ENCODE measurements around the gene INKA2. TPM values are rescaled to one million over a fixed set of nuclear protein-coding genes. Genes with fewer than 3 reads are reported as not detected.
A peak's percentile ranks its signal among the peaks of the same experiment; 100 is the strongest.

The INKA2 gene
- total and polyA plus RNA-seq, 2 of the 4 experiments (the other 2 are of a cell fraction), result 2.2 to 2.6 TPM

DNA sequence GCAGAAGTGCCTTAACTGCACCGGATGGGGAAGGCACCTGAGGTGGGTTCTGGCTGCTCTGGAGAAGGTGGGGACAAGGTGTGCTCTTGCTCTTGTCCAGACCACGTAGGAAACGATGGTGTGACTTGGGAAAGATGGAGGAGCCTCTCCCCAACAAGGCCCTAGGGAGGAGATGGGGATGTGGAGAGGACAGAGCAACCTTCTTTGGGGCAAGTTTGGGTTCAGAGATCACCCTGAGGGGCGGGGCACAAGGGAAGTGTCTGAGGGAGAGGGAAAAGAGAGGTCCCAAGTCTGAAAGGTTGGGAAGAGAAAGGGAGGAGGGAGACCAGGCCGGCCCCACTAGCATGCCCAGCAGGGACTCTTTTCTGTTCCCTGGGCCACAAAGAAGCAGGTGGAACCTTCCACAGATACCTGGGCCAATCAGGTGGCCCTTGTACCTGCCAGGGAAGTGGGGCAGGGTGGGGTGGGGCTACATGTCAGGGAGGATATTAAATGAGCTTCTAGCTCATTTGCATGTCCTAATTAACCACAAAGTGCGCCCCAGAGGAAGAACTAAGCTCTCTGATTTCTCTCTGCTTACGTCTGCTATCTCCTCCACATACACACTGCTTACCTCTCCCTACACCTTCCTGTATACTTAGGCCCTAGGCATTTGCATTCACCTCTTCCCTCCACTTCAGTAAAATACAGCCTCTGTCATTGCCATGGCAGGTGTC, 15.9 kb downstream of the INKA2 start:
- DNase-seq, result no peak
- H2AK9ac ChIP-seq (replicated peaks; ENCODE audit: low read depth, low read length, poor library complexity), result no peak overlapping the region
- H3K27me3 ChIP-seq (ENCODE audit: control insufficient read depth, insufficient read depth, low read length), result no peaks in the 10 kb centered on the region
- TF ChIP-seq, protein P1, sequence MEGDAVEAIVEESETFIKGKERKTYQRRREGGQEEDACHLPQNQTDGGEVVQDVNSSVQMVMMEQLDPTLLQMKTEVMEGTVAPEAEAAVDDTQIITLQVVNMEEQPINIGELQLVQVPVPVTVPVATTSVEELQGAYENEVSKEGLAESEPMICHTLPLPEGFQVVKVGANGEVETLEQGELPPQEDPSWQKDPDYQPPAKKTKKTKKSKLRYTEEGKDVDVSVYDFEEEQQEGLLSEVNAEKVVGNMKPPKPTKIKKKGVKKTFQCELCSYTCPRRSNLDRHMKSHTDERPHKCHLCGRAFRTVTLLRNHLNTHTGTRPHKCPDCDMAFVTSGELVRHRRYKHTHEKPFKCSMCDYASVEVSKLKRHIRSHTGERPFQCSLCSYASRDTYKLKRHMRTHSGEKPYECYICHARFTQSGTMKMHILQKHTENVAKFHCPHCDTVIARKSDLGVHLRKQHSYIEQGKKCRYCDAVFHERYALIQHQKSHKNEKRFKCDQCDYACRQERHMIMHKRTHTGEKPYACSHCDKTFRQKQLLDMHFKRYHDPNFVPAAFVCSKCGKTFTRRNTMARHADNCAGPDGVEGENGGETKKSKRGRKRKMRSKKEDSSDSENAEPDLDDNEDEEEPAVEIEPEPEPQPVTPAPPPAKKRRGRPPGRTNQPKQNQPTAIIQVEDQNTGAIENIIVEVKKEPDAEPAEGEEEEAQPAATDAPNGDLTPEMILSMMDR (conservative IDR thresholded peaks at IDR 0.05; ENCODE audit: low read depth, low read length), result no peak
- no peak for ATAC-seq (ENCODE audit: low read depth)
- H3K9ac ChIP-seq (ENCODE audit: low read depth, low read length), result no peak overlapping the region
- BruUV-seq (replicated peaks), result no TSS peak
- H3K9me3 ChIP-seq (ENCODE audit: control insufficient read depth, insufficient read depth, low read length), result no peaks in the 10 kb centered on the region
- no peaks in the 10 kb centered on the region for H4K20me1 ChIP-seq (ENCODE audit: insufficient read depth, low read length)
- no CpG with 5 or more reads among the region's 7 CpGs for WGBS, 2 experiments (ENCODE audit: extremely low coverage in 2 of 2, insufficient read length in 1 of 2)
- no peak overlapping the region for H3K56ac ChIP-seq (ENCODE audit: extremely low read depth, insufficient read depth, low read length)
- no peak overlapping the region for H2AFZ ChIP-seq (replicated peaks; ENCODE audit: low read length, poor library complexity)
- peaks cover 12% of the 10 kb centered on the region for H3K4me1 ChIP-seq (ENCODE audit: control insufficient read depth, insufficient read depth, low read length)
- H3K36me3 ChIP-seq (ENCODE audit: control insufficient read depth, insufficient read depth, low read length), result peaks cover 5% of the 10 kb centered on the region; the same call in 1 of the 2 replicates
- no peak overlapping the region for H4K5ac ChIP-seq (ENCODE audit: low read depth, low read length)
- no peak overlapping the region; the same call in 2 of the 3 replicates for H2BK15ac ChIP-seq (ENCODE audit: low read depth, low read length)
- peak overlapping the region; percentile 50; the same call in 1 of the 2 replicates for H2AK5ac ChIP-seq (ENCODE audit: low read depth, low read length)
- no peak overlapping the region for H2BK5ac ChIP-seq (ENCODE audit: low read depth, low read length, poor library complexity, severe bottlenecking)
- H3K18ac ChIP-seq (ENCODE audit: low read depth, low read length), result no peak overlapping the region
- no peak overlapping the region; a peak in 1 of 4 replicates for H4K8ac ChIP-seq (ENCODE audit: low read depth in 2 of 2, low read length in 2 of 2)
- H3K9me1 ChIP-seq (ENCODE audit: insufficient read depth, low read length), result peaks cover 25% of the 10 kb centered on the region
- in situ Hi-C loops (cut with MboI; ENCODE audit: low sequenced_read_pairs) (no loop called here), intact Hi-C loops (cut with micrococcal nuclease) (no loop called here), dilution Hi-C loops (cut with HindIII; ENCODE audit: low sequenced_read_pairs, unreplicated experiment) (no loop called here)
- no peak overlapping the region for H2BK20ac ChIP-seq (ENCODE audit: low read depth, low read length)
- H2BK120ac ChIP-seq (ENCODE audit: low read depth, low read length), result 0 out of 2 replicates have a peak overlapping the region, but pooled peaks have one; percentile 14
- no peak overlapping the region for H3K23ac ChIP-seq (ENCODE audit: low read depth, low read length)
- H3K27ac ChIP-seq (ENCODE audit: insufficient read depth, low read length), result no peak overlapping the region
- H3K79me1 ChIP-seq (ENCODE audit: low read depth in 1 of 2, low read length in 2 of 2), result peaks cover 0 to 3% of the 10 kb centered on the region in 2 experiments; a peak in 1 of 4 replicates
- H3K14ac ChIP-seq (replicated peaks; ENCODE audit: low read depth, low read length), result no peak overlapping the region
- H3K4me3 ChIP-seq (ENCODE audit: insufficient read depth, low read depth, low read length), result no peak overlapping the region
- no peak overlapping the region for H3K4me2 ChIP-seq (ENCODE audit: low read depth, low read length)
- H4K91ac ChIP-seq (ENCODE audit: insufficient read depth, low read depth, low read length), result no peak overlapping the region
- ChIA-PET POLR2A (ENCODE audit: unreplicated experiment) (interaction anchor here (0.5 kb wide), 1 partner anchor 675 kb away, joined by 11 read pairs; no protein-coding TSS in a partner anchor), CTCF (interaction anchor here (1.1 kb wide), 1 partner anchor 215 kb away, joined by 4 read pairs; no protein-coding TSS in a partner anchor)
- H3K4ac ChIP-seq (ENCODE audit: low read depth, low read length), result peak overlapping the region; percentile 24
